AG04449 (cell line): ENCODE data around the gene LGALS9C.
"Not testable (repeated sequence)": the region's sequence is repeated elsewhere in the genome, so short reads cannot be mapped to it uniquely, and the experiment has no call there.

Experiments used
- CTCF ChIA-PET: fragments of 350-600 bp; formaldehyde crosslinking; extraction: SDS; loops from one replicate; lab custom pipeline; 2021; ENCODE audit warnings: antibody characterized with exemption; lab: Yijun Ruan, JAX
- POLR2A ChIA-PET: fragments of 400-600, 350-600 bp; formaldehyde crosslinking; extraction: SDS; loops from one replicate; lab custom pipeline; 2020; ENCODE audit warnings: antibody characterized with exemption, inconsistent platforms; lab: Yijun Ruan, JAX
- DNase-seq: peaks from one replicate; pipeline ENCODE4 v3.0.0-alpha.2; 2010; ENCODE audit warnings: low read depth, low spot score
- H3K4me3 ChIP-seq: 2 replicates; pipeline ENCODE4 v1.5.1; 2011; ENCODE audit warnings: low read depth, mild to moderate bottlenecking, control low read depth, low read length

LGALS9C gene

DNA sequence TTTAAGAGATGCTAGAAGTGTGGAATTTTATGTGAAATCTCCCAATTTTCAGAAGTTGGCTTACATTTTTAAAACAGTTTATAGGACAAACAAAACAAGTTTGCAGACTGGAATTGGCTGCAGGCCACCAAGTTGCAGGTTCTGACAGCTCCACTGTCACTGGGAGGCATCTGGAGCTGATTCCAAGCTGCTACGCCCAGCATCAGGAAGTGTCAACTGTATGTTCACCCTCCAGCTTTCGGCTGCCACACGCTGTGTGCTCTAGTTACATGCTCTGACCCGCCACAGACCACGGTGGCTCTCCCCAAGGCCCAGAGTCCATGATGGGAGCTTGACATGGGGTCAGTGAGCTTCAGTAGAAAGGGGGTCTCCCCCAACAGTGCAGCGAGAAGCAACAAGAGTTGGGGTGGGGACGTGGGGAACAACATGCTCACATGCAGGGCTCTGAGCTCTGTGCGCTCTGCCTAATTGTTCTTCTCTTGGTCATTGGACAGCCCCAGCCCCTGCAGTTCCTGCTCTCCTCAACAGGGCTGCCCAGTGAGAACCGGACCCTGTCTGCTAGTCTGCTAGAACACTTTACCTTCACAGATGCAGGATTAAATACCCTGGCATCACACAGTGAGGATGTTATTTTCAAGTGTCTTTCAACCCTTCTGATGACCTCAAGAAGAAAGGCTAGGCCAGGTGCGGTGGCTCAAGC is 8.0 kb upstream of the LGALS9C start:
- H3K4me3 ChIP-seq, CTCF ChIA-PET, DNase-seq, POLR2A ChIA-PET: not testable (repeated sequence)

DNA sequence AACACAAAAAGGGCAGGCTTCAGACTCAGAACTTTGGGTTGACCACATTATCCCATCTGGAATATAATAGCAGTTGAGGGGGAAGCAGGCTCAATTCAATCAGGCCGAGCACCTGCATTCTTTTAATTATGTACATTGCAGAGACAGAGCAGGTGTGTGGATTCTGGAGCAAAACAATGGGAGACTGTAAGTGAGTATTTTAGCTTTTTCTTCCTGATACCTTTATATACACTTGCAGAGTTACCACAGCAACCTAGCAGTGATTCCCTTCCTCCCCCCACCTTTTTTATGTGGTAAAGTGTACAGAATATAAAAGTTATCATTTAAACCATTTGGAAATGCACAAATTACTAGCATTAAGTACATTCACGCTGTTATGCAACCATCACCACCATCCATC is 6.8 kb upstream of the LGALS9C start:
- POLR2A ChIA-PET, H3K4me3 ChIP-seq, CTCF ChIA-PET, DNase-seq: not testable (repeated sequence)

DNA sequence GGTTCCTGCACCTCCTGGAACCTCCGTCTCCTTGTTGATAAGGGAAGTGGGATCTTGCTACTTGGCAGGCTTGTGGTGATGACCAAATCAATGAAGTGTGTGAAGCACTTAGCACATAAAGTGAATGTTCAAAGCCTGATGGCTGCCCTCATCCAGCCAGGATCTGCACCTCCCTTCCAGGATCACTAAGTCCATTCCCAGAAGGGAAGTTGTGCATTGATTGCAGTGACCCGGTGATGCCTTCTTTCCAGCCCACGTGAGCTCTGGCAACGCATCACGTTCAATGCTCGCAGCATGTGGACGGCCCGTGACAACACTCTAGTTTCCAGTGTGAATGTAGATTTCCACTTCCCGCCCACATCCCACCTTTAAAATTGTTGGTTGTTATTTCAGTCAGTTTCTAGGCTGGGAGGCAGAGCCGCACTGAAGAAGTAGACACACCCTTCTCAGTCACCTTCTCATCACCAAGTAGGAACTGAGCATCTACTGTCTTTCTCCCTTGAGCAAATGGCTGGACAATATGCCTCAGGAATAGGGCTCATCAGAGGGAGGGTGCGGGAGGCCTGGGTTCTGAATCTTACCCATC is 6.2 kb upstream of the LGALS9C start:
- CTCF ChIA-PET, POLR2A ChIA-PET, H3K4me3 ChIP-seq, DNase-seq: not testable (repeated sequence)

DNA sequence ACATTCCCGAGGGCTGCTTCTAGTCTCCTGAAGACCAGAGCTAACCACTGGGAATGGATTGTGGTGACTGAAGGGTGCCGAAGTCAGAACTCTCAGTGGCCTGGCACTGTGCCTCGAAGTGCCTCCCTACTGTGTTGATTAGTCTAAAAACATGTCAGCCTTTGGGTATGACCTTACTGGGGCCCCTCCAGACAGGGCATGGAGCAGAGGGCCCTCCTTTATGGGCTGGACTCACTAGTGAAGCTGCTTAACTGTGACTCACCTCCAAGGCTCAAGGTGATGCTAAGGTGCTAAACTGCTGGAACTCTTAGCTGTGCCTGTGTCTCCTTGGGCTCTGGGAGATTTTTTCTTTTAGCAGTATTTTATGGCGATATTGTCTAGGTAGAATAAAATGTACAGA is 2.6 kb upstream of the LGALS9C start:
- H3K4me3 ChIP-seq, CTCF ChIA-PET, DNase-seq, POLR2A ChIA-PET: not testable (repeated sequence)

DNA sequence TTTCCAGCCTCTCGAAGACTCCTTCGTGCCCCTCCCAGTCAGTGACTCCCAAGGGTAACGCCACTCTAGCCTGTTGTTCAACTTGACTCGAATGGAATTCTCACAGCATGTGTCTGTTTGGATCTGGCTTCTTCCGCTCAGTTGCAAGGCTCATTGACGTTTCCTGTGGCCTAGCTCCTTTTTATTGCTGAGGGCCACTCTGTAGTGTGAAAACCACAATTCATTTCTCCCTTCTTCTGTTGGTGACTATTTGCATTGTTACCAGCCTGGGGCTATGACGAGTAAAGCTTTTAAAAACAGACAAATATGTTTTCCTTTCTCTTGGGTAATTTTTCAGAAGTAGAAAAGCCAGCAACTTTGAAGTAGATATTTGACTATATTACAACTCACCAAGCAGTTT is 1.8 kb upstream of the LGALS9C start:
- POLR2A ChIA-PET, result not testable (repeated sequence)

DNA sequence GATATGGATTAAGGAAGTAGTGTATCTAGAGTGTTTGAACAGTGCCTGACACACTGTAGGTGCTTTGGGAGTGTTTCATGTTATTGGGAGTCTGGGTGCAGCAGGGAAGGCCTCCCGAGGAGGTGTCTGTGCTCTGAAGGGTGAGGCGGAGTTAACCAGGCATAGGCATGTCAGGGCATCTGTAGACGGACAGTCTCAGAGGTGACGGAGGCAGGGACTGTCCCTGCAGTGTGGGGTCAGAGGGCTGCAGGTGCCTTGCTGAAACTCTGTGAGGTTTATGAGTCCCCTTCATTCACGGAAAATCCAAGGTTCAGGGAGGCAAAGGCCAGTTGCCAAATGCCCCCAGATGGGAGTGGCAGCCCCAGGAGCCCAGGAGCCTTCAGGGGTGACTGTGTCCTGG is 778 bp downstream of the LGALS9C start:
- H3K4me3 ChIP-seq, POLR2A ChIA-PET, DNase-seq, CTCF ChIA-PET: not testable (repeated sequence)

More for the DNA sequence above, 1.8 kb upstream of the LGALS9C start:
- DNase-seq, H3K4me3 ChIP-seq, CTCF ChIA-PET: not testable (repeated sequence)

DNA sequence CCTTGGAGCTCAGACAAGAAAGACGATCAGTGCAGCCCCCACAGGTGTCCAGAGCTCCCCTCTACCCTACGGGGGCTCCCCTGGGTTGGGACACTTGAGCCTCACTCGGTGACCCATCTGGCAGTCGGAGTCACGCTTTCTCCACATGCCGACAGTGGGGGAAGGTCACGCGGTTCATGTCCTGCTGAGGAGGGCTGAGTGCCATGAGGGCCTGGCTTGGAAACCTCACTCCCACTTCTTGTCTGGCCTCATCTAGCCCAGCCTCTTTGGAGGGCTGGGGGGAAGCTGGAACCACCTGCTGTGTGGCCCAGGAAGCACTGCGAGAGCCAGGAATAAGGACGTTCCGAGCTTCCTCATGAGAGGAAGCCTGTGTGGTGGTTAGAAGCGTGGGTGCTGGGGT is 1.8 kb downstream of the LGALS9C start:
- DNase-seq, H3K4me3 ChIP-seq, POLR2A ChIA-PET, CTCF ChIA-PET: not testable (repeated sequence)

DNA sequence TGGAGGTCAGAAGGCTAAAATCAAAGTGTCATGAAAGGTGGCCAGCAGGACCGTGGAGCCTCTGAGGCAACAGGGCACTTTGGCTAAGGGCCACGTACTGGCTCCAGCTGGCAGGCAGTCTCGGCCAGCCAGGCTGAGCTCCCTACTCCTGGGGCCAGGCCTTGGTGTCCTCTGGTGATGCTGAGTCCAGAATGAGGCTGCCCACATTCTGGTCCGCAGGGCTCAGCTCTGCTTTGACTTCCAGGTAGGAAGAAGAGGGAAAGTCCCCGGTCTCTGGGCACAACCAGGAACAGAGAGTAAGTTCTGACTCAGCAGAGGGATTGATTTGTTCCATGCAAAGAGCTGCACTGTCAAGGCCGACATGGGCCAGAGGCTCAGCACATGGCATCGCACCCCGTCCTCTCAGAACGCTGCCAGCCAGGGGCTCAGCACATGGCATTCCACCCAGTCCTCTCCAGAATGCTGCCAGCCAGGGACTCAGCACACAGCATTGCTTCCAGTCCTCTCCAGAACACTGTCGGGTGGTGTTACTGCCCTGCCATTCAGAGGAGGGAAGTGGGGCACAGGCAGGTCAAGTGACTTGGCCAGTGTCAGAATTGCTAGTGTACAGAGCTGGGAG is 2.5 kb downstream of the LGALS9C start:
- CTCF ChIA-PET, DNase-seq, H3K4me3 ChIP-seq, POLR2A ChIA-PET: not testable (repeated sequence)

DNA sequence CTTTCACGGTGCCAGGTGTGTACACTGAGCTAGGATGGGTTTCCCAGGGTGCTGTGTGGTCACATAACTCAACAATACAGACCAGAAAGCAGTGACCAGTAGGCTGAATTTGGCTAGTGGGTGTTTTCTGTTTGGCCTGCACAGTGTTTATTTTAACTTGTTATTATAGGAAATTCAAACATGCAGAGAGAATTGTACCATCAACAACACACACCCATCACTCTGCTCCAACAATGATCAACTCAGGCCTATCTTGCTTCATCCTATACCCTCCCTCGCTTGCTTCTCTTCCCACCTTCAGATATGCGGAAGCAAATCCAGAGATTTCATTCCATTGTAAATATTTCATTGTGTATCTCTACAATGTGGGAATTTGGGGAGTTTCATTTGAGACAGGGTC is 5.2 kb downstream of the LGALS9C start:
- POLR2A ChIA-PET, H3K4me3 ChIP-seq, DNase-seq, CTCF ChIA-PET: not testable (repeated sequence)

DNA sequence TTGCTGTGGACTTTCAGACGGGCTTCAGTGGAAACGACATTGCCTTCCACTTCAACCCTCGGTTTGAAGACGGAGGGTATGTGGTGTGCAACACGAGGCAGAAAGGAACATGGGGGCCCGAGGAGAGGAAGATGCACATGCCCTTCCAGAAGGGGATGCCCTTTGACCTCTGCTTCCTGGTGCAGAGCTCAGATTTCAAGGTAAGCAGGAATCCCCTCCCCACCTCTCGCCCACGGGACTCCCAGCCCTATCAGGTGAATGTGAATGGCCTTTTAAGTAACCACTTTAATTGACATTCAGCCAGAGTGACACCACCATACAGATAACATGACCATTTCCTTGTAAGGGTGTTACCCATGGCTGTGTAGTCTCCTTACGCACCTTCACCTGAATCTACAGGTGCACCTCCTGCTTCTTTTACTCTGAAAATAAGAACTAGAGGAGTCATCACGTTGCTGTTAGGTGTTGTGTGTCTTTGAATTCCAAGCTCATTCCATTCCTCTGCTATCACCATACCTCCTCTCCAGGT is 9.4 kb downstream of the LGALS9C start:
- DNase-seq, CTCF ChIA-PET, POLR2A ChIA-PET, H3K4me3 ChIP-seq: not testable (repeated sequence)

DNA sequence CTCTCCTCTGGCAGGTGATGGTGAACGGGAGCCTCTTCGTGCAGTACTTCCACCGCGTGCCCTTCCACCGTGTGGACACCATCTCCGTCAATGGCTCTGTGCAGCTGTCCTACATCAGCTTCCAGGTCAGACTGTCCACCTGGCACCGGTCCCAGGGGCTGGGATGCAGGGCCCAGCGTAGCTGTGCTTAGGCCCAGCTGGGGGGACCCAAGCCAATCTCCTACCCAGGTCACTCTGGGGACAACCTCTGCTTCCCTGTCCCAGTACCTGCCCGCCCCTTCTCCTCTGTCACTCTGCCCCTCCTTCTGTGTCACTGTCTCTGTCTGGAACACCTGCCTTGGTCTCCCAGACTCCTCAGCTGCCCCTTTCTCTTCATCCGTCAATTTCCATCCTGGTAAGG is 11.0 kb downstream of the LGALS9C start:
- H3K4me3 ChIP-seq, POLR2A ChIA-PET, DNase-seq, CTCF ChIA-PET: not testable (repeated sequence)

DNA sequence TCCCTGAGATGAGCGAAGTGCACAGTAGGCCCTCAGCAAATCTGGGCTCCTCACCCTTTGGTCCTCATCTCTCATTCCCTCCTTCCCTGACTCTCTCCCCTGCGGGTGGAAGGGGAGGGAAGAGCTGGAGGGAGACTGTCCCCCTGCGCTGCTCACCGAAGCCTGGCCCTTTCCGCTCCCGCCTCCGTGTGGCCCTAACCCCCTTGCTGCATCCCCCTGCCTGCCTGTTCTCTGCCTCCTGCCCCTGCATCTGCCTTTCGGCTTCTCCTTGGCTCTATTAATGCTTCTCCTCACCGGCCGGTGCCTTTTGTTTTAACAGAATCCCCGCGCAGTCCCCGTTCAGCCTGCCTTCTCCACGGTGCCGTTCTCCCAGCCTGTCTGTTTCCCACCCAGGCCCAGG is 12.0 kb downstream of the LGALS9C start:
- CTCF ChIA-PET, POLR2A ChIA-PET, DNase-seq, H3K4me3 ChIP-seq: not testable (repeated sequence)

DNA sequence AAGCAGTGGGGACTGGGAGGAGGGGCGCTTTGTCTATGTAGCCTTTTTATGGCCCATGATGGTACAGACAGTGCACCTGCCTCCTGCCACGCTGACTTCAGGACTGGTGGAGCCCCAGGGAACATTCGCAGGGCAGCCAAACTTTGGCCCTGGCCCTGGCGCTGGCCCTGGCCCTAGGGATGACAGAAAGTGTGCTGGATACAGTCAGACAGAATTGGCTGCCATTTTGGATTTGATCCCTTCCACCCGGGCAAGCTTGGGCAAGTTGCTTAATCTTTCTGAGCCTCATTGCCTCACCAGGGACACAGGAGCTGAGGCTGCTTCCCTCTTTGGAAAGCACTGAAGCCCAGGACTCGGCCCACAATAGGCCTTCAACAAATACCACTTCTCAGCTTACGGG is 13.4 kb downstream of the LGALS9C start:
- POLR2A ChIA-PET, CTCF ChIA-PET, DNase-seq: not testable (repeated sequence)

DNA sequence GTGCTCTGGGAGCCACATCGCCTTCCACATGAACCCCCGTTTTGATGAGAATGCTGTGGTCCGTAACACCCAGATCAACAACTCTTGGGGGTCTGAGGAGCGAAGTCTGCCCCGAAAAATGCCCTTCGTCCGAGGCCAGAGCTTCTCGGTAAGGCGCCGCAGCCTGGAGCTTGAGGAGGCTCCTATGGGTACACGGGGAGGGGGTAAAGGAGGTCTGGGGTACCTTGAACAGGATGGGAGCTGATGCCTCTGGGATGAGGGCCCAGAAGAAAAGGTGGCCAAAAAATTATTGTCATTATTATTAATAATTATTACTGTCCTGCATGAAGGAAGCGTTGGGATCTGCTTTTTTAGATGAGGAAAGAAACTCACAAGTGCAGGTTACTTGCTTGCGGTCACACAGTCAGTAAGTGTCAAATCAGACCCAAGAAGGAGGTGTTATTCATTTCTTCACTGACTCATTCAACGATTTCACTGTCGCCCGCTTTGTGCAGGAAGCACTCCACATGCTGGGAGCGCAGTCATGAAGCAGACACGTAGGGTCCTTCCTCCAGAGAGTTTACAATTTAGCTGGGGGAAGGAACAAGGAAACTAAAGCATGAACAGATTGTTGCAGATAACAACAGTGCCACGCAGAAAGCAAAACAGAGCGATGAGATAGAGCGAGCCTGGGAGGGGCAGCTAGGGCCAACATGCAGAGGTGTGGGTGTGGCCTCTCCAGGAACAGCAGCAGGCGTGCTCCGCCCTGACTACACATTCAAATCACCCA is 16.3 kb downstream of the LGALS9C start:
- POLR2A ChIA-PET, DNase-seq, H3K4me3 ChIP-seq, CTCF ChIA-PET: not testable (repeated sequence)

More for the DNA sequence above, 13.4 kb downstream of the LGALS9C start:
- not testable (repeated sequence) for H3K4me3 ChIP-seq

DNA sequence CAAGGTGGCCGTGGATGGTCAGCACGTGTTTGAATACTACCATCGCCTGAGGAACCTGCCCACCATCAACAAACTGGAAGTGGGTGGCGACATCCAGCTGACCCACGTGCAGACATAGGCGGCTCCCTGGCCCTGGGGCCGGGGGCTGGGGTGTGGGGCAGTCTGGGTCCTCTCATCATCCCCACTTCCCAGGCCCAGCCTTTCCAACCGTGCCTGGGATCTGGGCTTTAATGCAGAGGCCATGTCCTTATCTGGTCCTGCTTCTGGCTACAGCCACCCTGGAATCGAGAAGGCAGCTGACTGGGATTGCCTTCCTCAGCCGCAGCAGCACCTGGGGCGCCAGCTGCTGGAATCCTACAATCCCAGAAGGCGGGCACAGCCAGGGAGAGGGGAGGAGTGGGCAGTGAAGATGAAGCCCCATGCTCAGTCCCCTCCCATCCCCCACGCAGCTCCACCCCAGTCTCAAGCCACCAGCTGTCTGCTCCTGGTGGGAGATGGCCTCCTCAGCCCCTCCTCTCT is 17.7 kb downstream of the LGALS9C start:
- POLR2A ChIA-PET, H3K4me3 ChIP-seq, DNase-seq, CTCF ChIA-PET: not testable (repeated sequence)

DNA sequence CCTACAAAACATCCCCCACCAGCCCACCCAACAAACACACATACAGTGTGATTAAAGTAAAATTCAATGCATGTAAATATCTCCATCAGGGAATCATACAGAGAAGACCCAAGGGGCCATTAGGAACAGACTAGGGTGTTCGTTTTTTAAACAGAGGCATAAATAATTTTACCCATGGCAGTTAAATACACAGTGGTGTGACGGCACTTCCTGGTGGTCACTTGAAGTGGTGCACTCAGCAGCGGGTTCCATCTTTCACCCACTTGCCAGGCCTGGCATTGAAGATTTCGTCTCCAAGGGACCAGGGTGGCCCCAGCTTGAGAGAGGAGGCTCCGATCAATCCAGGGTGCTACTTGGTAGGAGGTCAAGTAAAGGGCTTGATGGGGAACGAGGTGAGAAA is 20.5 kb downstream of the LGALS9C start:
- H3K4me3 ChIP-seq, DNase-seq, POLR2A ChIA-PET: not testable (repeated sequence)
- CTCF ChIA-PET, result interaction anchor here (1.0 to 2.1 kb wide), 3 partner anchors 176 to 279 kb away, joined by 3 to 20 read pairs (median 3); no protein-coding TSS in a partner anchor
